Stimulated activated CD8-positive, alpha-beta memory T cell treated with anti-CD3 and anti-CD28 coated beads, Interleukin-7, amount 100 ng/mL, for 48 hours (primary cell): ENCODE measurements around the gene C14orf180.

Source experiments
- DNase-seq, 2 donors: peaks; one replicate each; pipeline ENCODE4 v3.0.0-alpha.2; 2020; ENCODE audit warnings: low read depth in 1 of 2; ENCODE audit errors: extremely low read depth in 1 of 2

C14orf180 gene

GRCh38 chr14:104549536-104550339 lies 29.8 kb upstream of the C14orf180 start:
- DNase-seq = no peak

DNA sequence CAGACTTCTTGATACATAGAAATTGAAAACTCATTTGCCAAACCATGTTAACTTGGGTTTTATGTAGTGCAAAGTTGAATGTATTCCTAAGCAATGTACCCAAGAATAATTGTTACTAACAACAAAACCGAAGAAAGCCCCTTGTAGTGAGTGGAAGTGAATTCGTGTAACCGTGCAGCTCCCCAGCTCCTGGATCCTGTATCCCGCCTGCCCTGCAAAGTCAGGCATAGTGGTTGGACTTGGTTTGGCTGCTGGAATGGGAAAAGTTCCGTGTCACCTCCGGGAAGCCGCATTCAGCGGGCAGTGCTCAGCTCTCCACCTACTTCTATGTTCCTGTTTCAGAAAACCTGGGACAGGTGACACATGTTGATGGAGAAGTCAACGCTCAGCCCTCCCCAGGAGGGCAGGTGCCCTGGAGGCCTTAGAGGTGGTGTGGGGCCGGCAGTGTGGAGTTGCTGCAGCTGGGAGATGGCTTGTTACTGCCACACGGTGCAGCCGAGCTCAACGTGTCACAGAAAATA lies 29.2 kb upstream of the C14orf180 start:
- DNase-seq = no peak

DNA sequence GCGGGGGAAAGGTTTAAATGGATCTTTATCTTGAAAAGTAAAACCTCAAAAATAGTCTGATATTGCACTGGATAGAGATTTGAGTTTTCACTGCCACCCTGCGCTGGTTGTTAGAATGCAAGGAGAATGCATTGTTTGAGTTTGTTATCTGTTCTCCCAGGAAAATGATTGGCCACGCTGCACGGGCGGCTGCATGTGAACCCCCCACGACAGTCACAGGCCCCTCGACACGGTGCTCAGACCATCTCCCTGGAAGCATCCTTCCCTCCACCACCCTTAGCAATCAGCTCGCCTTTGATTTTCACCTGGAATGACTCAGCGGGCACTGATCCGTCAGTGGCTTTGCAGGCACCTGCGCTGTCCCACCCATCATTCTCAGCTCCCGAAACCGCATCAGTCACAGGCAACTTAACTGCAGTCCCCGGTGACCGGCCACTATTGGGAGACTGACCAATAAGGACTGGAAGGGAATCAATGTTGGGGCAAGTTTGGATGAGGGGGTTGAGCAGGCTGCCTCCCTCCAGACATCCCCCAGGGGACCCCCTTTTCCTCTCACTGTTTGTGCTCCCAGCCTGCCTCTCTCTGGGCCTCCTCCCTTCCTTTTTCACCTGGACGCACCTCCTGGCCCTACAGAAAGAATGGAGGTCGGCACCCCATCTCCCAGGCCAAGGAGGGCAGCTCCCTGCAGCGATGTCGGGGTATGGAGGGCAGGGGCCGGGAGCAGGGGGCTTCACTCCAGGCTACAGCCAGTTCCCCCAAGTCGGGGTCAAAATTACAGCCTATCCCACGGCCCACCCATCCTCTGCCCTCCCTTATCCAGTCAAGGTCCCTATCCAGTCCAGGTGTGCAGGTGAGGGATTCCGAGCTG lies 28.5 kb upstream of the C14orf180 start:
- DNase-seq = no peak

GRCh38 chr14:104551851-104552737 lies 27.5 kb upstream of the C14orf180 start:
- DNase-seq = no peak

GRCh38 chr14:104552738-104553125 lies 26.8 kb upstream of the C14orf180 start:
- DNase-seq = no peak

DNA sequence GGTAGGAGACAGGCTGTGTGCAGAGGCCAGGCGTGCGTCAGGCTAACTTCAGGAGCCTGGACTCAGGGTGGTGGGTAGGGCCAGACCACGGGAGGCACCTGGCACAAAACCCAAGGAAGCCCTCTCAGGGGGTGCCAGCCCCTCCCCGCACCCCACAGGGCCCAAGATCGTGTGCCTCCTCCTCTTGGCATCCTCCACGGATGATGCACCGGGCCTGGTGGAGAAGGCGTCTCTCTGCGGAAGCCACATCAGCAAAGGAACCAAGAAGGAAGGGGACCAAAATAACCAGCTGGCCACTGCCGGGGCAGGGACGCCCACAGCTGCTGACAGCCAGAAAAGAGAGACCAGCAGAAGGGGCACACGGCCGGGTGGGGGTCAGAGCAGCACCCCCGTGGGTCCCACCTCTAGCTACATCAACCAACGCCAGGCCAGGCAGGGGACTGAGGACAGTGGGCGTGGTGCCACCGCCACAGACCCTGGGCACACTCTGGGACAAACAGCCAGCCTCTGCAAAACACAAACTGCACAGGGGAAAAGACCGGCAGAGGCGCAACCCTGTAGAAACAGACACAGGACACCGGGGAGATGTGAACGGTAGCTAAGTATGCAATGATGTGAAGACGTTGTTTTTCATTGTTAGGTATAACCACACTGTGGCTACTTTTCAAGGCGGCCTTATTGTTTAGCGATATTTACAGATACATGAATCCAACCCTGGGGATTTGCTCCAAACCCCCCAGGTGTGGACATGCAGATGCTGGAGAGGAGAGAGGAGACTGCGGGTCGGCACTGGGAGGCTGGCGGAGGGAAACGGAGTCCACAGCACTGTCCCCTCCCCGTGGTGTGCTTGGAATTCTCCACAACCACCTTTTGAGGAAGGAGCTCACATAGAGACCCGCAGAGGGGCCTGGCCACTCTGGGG lies 26.1 kb upstream of the C14orf180 start:
- no peak for DNase-seq

- no peak for DNase-seq
Measured at GRCh38 chr14:104554088-104554607, 25.4 kb upstream of the C14orf180 start.

DNA sequence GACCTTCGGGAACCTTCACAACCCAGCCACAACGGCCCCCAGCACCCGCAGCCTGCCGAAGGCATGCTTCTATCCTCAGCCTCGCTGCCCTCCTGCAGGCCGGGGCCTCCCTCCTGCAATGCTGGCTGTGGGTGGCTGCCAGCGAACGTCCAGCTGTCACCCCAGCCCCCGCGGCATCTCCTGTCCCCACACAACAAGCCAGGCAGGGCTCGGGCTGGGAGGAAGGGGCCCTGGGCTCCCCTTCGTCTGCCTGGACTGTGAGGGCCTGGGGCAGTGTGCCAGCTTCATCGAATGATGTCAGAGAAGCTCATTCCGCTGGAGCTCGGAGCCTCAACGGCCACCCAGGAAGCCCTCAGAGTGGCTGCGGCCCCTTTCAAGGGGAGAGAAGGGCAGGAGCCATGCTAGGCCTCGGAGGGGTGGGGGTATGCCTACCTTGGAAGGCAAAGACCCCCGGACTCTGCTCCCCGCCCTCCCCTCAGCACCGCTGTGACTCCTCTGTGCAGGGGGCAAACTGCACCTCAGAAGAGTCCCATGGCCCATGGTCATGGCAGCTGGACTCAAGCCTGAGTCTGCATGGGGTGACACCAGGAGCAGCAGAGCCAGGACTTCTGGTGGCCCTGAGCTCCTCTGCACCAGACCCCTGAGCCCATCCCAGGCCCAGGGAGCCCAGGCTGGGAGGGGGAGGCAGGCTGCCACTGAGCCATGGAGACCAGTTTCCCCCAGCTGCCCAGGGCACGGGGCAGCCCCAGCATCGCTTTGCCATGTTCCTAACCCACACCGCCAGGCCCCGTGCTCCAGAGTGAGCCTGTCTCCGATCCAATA lies 24.7 kb upstream of the C14orf180 start:
- DNase-seq = no peak

DNA sequence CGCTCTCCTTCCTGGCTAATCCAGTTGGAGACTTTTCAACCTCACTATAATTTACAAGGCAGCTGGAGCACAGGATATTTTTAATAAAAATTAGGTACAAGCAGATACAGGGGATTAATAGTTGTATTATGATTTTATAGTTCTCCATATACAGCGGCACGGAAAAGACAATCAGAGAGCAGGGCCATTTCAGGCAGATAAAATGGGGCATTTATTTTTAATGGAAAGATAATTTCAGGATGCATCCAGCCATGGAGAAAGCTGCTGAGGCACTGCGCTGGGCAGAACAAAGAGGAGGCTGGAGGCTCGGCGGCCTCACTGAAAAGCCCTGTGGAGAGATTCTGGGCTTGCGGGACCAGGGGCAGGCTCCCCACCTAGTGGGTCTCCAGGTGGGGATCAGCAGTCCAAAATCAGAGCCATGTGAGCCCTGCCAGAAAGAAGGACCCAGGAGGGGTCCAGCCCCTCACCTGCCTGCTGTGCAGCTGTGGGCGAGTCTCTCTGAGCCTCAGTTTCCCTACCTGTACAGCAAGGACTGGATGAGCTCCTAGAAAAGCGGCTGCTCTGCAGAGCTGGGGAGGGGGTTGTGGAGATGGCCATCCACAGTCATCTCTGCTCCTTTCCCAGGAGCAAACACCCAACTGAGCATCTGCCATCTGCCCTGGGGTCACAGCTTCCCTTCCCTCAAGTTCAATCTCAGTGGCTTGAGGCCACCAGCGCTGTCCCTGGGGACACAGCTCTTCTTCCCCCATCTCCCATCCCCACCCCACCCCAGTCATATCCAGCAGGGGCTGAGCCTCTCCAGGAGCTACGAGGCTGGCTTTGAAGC lies 23.9 kb upstream of the C14orf180 start:
- DNase-seq = no peak

DNA sequence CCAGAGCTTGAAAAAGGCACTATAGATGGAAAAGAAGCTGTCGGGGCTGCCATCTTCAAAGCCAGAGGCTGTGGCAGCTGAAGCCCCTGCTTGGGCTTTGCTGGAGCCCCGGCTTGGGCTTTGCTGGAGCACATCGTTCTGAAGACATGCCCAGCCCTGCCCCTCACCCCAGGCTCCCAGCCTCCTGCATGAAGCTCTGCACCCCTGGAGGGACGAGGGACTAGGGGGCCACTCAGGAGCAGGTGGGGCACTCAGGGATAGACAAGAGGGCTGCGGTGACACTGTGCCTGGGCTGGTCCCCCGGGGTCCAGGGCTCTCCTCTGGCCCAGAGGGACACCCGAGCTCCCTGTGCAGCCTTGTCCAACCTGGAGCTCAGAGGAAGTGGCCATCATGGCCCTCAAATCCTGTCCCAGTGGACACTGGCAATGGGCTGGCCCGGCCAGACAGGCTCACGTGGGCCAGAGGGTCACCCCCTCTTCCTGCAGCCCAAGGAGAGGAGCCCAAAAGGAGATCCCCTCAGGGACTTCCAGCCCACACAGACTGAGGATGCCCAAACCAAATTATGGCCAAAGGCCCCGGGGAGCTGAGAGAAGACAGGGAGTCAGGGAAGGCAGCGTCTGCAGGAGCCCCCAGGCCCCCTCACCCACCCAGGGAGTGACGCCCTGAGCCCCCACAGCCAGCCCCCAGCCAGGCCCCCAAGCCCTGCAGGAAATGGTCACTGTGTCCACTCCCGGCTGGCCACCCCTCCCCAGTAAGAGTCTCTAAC lies 23.1 kb upstream of the C14orf180 start:
- no peak for DNase-seq

DNA sequence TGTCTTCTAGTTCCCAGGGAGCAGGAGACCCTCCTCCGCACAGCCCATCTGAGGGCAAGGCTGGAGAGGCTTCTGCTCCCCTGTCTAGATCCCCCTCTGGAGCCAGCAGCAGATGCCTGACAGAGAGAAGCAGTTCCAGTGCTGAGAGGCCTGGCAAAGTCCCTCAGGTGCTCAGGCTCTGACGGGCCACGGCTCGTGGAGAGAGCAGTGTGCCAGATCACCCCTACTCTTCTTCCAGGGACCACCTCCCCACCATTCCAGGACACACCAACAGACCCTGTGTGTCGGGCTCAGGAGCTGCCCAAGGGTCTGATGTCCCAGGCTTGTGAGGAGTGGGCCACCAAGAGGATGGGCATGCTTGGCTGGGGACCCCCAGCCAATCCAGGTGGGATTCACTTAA lies 22.5 kb upstream of the C14orf180 start:
- no peak for DNase-seq

GRCh38 chr14:104557766-104558165 lies 21.8 kb upstream of the C14orf180 start:
- no peak for DNase-seq

DNA sequence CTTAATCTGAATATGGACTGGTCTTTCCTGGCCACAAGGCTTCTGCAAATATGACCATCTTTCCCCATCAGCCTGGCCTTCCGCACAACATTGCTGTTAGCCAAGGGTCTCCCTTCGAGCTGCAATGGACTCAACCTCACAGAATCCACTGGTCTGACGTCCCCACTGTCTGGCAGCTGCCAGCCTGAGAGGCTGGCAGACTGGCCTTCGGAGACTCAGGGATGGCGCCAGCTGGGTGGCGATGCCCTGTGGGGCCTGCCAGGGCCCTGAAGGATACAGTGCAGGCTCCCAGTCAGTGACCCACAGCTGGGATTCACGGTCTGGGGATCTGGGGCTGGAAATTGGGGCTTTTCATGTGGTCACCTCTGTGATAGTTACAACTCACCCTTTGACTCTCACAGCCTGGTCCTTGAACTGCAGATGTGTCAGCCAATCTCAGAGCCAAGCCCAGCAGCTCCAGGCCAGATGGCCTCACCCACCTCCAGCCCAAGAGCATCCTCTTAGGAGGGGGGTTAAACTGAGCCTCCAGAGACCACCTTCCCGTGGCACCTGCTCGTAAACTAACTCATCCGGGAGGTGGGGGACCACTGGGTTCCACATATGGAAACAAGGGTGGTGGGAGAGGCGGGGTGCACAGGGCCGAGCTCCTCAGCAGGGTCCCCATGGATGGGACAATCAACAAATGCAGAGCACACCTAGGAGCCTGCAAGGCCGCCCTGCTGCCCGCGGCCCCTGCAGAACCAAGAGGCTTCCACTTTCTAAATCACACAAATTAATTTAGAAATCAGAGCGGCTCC lies 21.1 kb upstream of the C14orf180 start:
- DNase-seq = no peak

GRCh38 chr14:104559028-104559803 lies 20.3 kb upstream of the C14orf180 start:
- DNase-seq = no peak

- DNase-seq = no peak
Measured at GRCh38 chr14:104559804-104560585, 19.6 kb upstream of the C14orf180 start.
